Osteoblast (primary cell): ENCODE measurements around the gene KCNQ5. TPM values are rescaled to one million over a fixed set of nuclear protein-coding genes. Genes with fewer than 3 reads are reported as not detected.

Source experiments
- DNase-seq: peaks from one replicate; pipeline ENCODE4 v3.0.0; 2011; ENCODE audit warnings: low spot score, mixed read lengths; ENCODE audit not compliant: insufficient read length; ENCODE audit errors: missing footprints
- H2AFZ ChIP-seq: 2 replicates; pipeline ENCODE4 v1.6.0; 2011; ENCODE audit warnings: mild to moderate bottlenecking, low read length
- H3K27ac ChIP-seq: 2 replicates; pipeline ENCODE4 v1.5.1; 2011; ENCODE audit warnings: mild to moderate bottlenecking, low read depth, low read length, moderate library complexity
- H3K27me3 ChIP-seq: 2 replicates; pipeline ENCODE4 v1.6.0; 2012; ENCODE audit warnings: mild to moderate bottlenecking, control low read depth, inconsistent platforms, low read length, moderate library complexity; ENCODE audit not compliant: insufficient read depth
- H3K36me3 ChIP-seq: 2 replicates; pipeline ENCODE4 v1.5.1; 2011; ENCODE audit warnings: mild to moderate bottlenecking, low read length, control low read depth, moderate library complexity; ENCODE audit not compliant: insufficient read depth
- H3K4me1 ChIP-seq: 2 replicates; pipeline ENCODE4 v1.5.1; 2011; ENCODE audit warnings: mild to moderate bottlenecking, low read length, control low read depth, moderate library complexity; ENCODE audit not compliant: insufficient read depth
- H3K4me2 ChIP-seq: 2 replicates; pipeline ENCODE4 v1.6.0; 2011; ENCODE audit warnings: mild to moderate bottlenecking, low read length; ENCODE audit not compliant: insufficient read depth
- H3K4me3 ChIP-seq: fragments of 200-600 bp; sonication (generic); 3 replicates; pipeline ENCODE4 v1.5.1; 2012; ENCODE audit warnings: mild to moderate bottlenecking, low read length, inconsistent platforms; ENCODE audit not compliant: insufficient read depth
- H3K79me2 ChIP-seq: 2 replicates; pipeline ENCODE4 v1.6.0; 2012; ENCODE audit warnings: mild to moderate bottlenecking, low read length, control low read depth, inconsistent platforms; ENCODE audit not compliant: insufficient read depth
- H3K9me3 ChIP-seq: 2 replicates; pipeline ENCODE4 v1.5.1; 2011; ENCODE audit warnings: low read depth, low read length, control low read depth
- H4K20me1 ChIP-seq: 2 replicates; pipeline ENCODE4 v1.6.0; 2012; ENCODE audit warnings: mild to moderate bottlenecking, low read length, control low read depth; ENCODE audit not compliant: insufficient read depth
- total RNA-seq: library from RNA; depleted of rRNA; stranded (reverse); fragments of >200 nt; gene quantifications from 2 replicates; pipeline ENCODE4 v1.2.3, GENCODE V29; 2012
- TF ChIP-seq, protein P1 (sequence below): IDR thresholded peaks from 2 replicates; pipeline ENCODE4 v1.5.1; 2011; ENCODE audit warnings: mild to moderate bottlenecking, low read depth, low read length, moderate library complexity; ENCODE audit errors: extremely low read depth

Gene KCNQ5
- total RNA-seq, 1 donor = 4.0 TPM

GRCh38 chr6:72944660-72945059 is 322.8 kb downstream of the KCNQ5 start:
- H3K36me3 ChIP-seq = no peaks in the 10 kb centered on the region

DNA sequence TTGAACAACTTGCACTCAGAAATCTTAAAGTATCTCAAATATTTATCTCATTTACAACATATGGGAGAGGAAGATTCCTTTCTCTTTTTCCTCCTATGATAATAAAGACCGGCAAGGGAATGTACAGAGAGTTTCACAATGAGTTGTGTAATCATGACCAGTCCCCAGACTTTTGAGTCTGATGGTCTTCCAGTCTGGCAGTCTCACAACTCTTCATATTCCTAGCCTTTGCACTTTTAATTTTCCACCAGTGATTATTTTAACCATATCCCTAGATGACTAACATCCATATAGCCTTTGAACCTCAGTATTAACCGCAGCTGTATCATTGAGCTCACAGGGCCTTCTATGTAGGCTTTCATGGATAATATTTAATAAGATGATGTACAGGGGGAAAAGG is 324.9 kb downstream of the KCNQ5 start:
- DNase-seq = no peak

More at GRCh38 chr6:72944660-72945059, 322.8 kb downstream of the KCNQ5 start:
- DNase-seq = no peak
- Histone ChIP-seq H3K27me3 (no peaks in the 10 kb centered on the region), H4K20me1 (no peaks in the 10 kb centered on the region), H3K4me2 (no peak overlapping the region), H3K4me3 (no peak overlapping the region), H3K9me3 (no peaks in the 10 kb centered on the region), H3K4me1 (peaks cover 9% of the 10 kb centered on the region), H3K27ac (no peak overlapping the region), H2AFZ (peak overlapping the region; percentile 4), H3K79me2 (no peaks in the 10 kb centered on the region)
- TF ChIP-seq, protein P1, sequence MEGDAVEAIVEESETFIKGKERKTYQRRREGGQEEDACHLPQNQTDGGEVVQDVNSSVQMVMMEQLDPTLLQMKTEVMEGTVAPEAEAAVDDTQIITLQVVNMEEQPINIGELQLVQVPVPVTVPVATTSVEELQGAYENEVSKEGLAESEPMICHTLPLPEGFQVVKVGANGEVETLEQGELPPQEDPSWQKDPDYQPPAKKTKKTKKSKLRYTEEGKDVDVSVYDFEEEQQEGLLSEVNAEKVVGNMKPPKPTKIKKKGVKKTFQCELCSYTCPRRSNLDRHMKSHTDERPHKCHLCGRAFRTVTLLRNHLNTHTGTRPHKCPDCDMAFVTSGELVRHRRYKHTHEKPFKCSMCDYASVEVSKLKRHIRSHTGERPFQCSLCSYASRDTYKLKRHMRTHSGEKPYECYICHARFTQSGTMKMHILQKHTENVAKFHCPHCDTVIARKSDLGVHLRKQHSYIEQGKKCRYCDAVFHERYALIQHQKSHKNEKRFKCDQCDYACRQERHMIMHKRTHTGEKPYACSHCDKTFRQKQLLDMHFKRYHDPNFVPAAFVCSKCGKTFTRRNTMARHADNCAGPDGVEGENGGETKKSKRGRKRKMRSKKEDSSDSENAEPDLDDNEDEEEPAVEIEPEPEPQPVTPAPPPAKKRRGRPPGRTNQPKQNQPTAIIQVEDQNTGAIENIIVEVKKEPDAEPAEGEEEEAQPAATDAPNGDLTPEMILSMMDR = no peak

GRCh38 chr6:72947534-72947933 is 325.7 kb downstream of the KCNQ5 start:
- DNase-seq = no peak
- Histone ChIP-seq H3K4me1 (peaks cover 15% of the 10 kb centered on the region), H3K4me2 (no peak overlapping the region), H4K20me1 (no peaks in the 10 kb centered on the region), H3K9me3 (no peaks in the 10 kb centered on the region), H3K27me3 (no peaks in the 10 kb centered on the region), H3K36me3 (no peaks in the 10 kb centered on the region), H3K27ac (no peak overlapping the region), H3K4me3 (no peak overlapping the region), H2AFZ (no peak overlapping the region), H3K79me2 (no peaks in the 10 kb centered on the region)
- TF ChIP-seq, protein P1 = no peak

More for the DNA sequence above, 324.9 kb downstream of the KCNQ5 start:
- Histone ChIP-seq H3K27ac (no peak overlapping the region), H2AFZ (no peak overlapping the region), H3K4me3 (no peak overlapping the region), H3K4me1 (peaks cover 14% of the 10 kb centered on the region), H3K4me2 (no peak overlapping the region), H3K27me3 (no peaks in the 10 kb centered on the region), H3K9me3 (no peaks in the 10 kb centered on the region), H3K36me3 (no peaks in the 10 kb centered on the region), H3K79me2 (no peaks in the 10 kb centered on the region), H4K20me1 (no peaks in the 10 kb centered on the region)
- TF ChIP-seq, protein P1 = no peak

- H4K20me1 ChIP-seq = no peaks in the 10 kb centered on the region
- no peaks in the 10 kb centered on the region for H3K79me2 ChIP-seq
- no peak overlapping the region for H3K27ac ChIP-seq
- no peaks in the 10 kb centered on the region for H3K9me3 ChIP-seq
- DNase-seq = no peak
- H3K36me3 ChIP-seq = no peaks in the 10 kb centered on the region
- H3K4me1 ChIP-seq = peaks cover 21% of the 10 kb centered on the region
- no peak overlapping the region for H2AFZ ChIP-seq
- H3K4me2 ChIP-seq = no peak overlapping the region
- H3K27me3 ChIP-seq = no peaks in the 10 kb centered on the region
- TF ChIP-seq, protein P1 = no peak
- no peak overlapping the region for H3K4me3 ChIP-seq
These were observed 326.3 kb downstream of the KCNQ5 start for GRCh38 chr6:72948153-72948552.
